ENCODE measurements around the gene TSLP.

TSLP gene

DNA sequence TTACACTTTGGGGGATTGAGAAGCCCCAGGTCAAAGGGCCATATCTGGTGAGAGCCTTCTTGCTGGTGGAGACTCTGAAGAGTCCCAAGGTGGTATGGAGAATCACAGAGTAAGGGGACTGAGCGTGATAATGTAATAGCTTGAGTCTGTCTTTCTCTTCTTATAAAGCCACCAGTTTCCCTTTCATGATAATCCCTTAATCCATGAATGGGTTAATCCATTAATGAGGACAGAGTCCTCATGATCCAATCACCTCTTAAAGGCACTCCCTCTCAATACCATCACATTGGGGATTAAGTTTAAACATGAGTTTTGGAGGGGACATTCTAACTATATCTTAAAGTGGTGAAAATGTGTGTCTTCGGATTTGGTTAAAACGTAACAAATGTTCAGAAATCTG, 42.2 kb downstream of the TSLP start:
- Histone ChIP-seq H3K4me1 (ENCODE audit: insufficient read depth, low read length) (no peaks in the 10 kb centered on the region), H3K4me3 (ENCODE audit: low read length) (no peak overlapping the region), H3K27me3 (ENCODE audit: insufficient read depth, low read length) (no peaks in the 10 kb centered on the region), H3K9me3 (ENCODE audit: low read length) (no peaks in the 10 kb centered on the region), H2AFZ (ENCODE audit: low read depth, low read length) (no peak overlapping the region), H3K36me3 (ENCODE audit: insufficient read depth, low read length) (peaks cover 64% of the 10 kb centered on the region)

- Histone ChIP-seq H3K27me3 (ENCODE audit: insufficient read depth, low read length) (no peaks in the 10 kb centered on the region), H3K4me1 (ENCODE audit: insufficient read depth, low read length) (no peaks in the 10 kb centered on the region), H2AFZ (ENCODE audit: low read depth, low read length) (no peak overlapping the region), H3K9me3 (ENCODE audit: low read length) (no peaks in the 10 kb centered on the region), H3K4me3 (ENCODE audit: low read length) (no peak overlapping the region), H3K36me3 (ENCODE audit: insufficient read depth, low read length) (peaks cover 67% of the 10 kb centered on the region)
Measured at GRCh38 chr5:111115229-111115628, 43.7 kb downstream of the TSLP start.

DNA sequence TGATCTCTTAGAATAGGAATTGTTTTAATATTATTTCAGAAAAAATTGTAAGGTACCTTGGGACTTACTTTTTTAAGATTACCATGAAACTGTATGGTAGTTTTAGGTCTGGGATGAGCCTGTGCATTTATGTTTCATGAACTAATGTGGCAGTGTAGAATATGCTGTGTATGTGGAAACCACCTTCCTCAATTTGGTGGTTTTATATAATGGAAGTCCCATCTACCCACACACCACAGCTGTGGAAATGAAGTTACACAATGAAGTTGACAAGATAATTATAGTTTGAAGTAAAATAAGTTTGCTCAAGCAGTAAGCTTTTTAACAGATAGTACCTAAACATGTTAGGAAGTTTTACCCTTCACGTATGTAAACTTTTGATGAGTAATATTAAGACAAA, 45.0 kb downstream of the TSLP start:
- Histone ChIP-seq H3K36me3 (ENCODE audit: insufficient read depth, low read length) (peaks cover 70% of the 10 kb centered on the region), H3K4me3 (ENCODE audit: low read length) (no peak overlapping the region), H2AFZ (ENCODE audit: low read depth, low read length) (no peak overlapping the region), H3K9me3 (ENCODE audit: low read length) (no peaks in the 10 kb centered on the region), H3K27me3 (ENCODE audit: insufficient read depth, low read length) (no peaks in the 10 kb centered on the region), H3K4me1 (ENCODE audit: insufficient read depth, low read length) (no peaks in the 10 kb centered on the region)

DNA sequence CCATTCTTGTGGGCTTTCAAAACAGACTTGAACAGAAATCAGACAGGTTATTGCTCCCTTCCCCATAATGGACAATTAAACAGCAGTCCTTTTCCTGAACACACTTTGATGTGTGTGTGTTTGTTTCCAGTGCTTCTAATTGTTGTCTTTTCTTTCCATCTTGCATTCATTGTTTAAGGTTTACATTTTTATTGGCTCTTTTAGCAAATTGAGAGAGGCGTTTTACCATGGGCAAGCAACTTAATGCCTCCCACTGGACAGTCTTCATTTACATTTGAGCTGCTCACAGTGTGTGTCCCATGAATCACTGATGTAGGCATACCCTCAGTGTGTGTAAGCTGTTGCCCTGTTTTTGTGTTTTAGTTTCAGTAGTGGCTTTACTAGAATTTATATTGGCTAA, 45.6 kb downstream of the TSLP start:
- no peak overlapping the region for H2AFZ ChIP-seq (ENCODE audit: low read depth, low read length)
- no peaks in the 10 kb centered on the region for H3K4me1 ChIP-seq (ENCODE audit: insufficient read depth, low read length)
- H3K36me3 ChIP-seq (ENCODE audit: insufficient read depth, low read length), result peaks cover 71% of the 10 kb centered on the region
- H3K4me3 ChIP-seq (ENCODE audit: low read length), result no peak overlapping the region
- H3K9me3 ChIP-seq (ENCODE audit: low read length), result no peaks in the 10 kb centered on the region
- H3K27me3 ChIP-seq (ENCODE audit: insufficient read depth, low read length), result no peaks in the 10 kb centered on the region

- H3K36me3 ChIP-seq (ENCODE audit: insufficient read depth, low read length), result peaks cover 69% of the 10 kb centered on the region
Measured at GRCh38 chr5:111119221-111119620, 47.7 kb downstream of the TSLP start.

DNA sequence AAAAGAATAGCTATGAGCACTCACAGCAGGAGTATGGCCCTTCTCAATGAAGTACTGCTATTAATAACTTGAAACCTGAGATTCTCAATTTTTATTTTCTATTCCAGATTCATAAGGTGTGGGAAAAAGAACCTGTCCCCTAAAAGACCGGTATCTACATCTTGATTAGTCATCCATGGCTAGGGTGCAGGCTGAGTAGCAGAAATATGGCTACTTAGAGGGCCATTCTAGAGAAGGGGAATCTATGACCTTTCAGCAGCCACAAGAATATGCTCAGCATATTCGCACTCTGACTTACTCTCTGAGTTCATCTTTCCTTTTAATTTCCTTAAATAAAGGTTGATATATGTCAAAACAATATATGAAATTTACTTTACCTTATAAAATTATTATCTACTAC, 48.3 kb downstream of the TSLP start:
- H2AFZ ChIP-seq (ENCODE audit: low read depth, low read length), result no peak overlapping the region
- H3K9me3 ChIP-seq (ENCODE audit: low read length), result no peaks in the 10 kb centered on the region
- H3K4me1 ChIP-seq (ENCODE audit: insufficient read depth, low read length), result no peaks in the 10 kb centered on the region
- H3K27me3 ChIP-seq (ENCODE audit: insufficient read depth, low read length), result no peaks in the 10 kb centered on the region
- H3K36me3 ChIP-seq (ENCODE audit: insufficient read depth, low read length), result peaks cover 68% of the 10 kb centered on the region
- no peak overlapping the region for H3K4me3 ChIP-seq (ENCODE audit: low read length)

More at GRCh38 chr5:111119221-111119620, 47.7 kb downstream of the TSLP start:
- Histone ChIP-seq H3K4me1 (ENCODE audit: insufficient read depth, low read length) (no peaks in the 10 kb centered on the region), H3K4me3 (ENCODE audit: low read length) (no peak overlapping the region), H2AFZ (ENCODE audit: low read depth, low read length) (no peak overlapping the region), H3K27me3 (ENCODE audit: insufficient read depth, low read length) (no peaks in the 10 kb centered on the region), H3K9me3 (ENCODE audit: low read length) (no peaks in the 10 kb centered on the region)

DNA sequence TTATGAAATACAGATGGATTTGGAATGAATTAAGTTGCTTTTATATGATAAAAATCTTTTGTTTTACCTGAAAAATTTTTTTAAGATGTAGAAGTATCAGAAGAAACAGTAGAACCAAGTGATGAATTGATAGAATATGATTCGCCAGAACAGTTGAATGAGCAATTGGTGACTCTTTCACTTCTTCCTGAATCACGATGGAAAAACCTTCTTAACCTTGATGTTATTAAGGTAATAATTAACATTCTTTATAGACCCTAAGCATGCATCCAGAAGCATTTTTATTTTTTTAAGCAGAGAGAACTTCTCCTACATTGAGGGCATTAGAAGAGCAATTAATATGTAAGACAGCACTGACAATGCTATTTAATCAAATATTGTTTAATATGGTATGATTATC, 49.4 kb downstream of the TSLP start:
- peaks cover 70% of the 10 kb centered on the region for H3K36me3 ChIP-seq (ENCODE audit: insufficient read depth, low read length)

DNA sequence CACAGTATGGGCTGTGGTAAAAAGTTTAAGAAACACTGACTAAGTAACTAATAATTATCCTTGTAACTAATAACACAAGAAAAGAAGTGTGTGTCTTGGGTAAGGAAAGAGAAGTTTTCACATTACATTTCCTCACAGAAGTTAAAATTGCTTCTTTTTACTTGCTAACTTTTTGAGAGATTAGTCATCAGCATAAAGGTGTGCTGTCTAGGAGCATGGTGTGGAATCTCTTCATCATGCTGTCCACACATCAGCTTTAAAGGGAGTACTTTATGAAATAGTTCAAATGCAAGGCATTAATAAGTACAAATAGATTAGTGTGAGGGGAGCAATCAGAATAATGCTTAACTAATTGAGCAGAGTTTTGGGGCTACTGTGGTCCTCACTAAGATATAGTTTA, 50.4 kb downstream of the TSLP start:
- Histone ChIP-seq H2AFZ (ENCODE audit: low read depth, low read length) (no peak overlapping the region), H3K9me3 (ENCODE audit: low read length) (no peaks in the 10 kb centered on the region), H3K4me3 (ENCODE audit: low read length) (no peak overlapping the region), H3K4me1 (ENCODE audit: insufficient read depth, low read length) (no peaks in the 10 kb centered on the region), H3K36me3 (ENCODE audit: insufficient read depth, low read length) (peaks cover 80% of the 10 kb centered on the region), H3K27me3 (ENCODE audit: insufficient read depth, low read length) (no peaks in the 10 kb centered on the region)

More for the DNA sequence above, 49.4 kb downstream of the TSLP start:
- no peaks in the 10 kb centered on the region for H3K4me1 ChIP-seq (ENCODE audit: insufficient read depth, low read length)
- H3K4me3 ChIP-seq (ENCODE audit: low read length), result no peak overlapping the region
- H3K27me3 ChIP-seq (ENCODE audit: insufficient read depth, low read length), result no peaks in the 10 kb centered on the region
- H3K9me3 ChIP-seq (ENCODE audit: low read length), result no peaks in the 10 kb centered on the region
- H2AFZ ChIP-seq (ENCODE audit: low read depth, low read length), result no peak overlapping the region

DNA sequence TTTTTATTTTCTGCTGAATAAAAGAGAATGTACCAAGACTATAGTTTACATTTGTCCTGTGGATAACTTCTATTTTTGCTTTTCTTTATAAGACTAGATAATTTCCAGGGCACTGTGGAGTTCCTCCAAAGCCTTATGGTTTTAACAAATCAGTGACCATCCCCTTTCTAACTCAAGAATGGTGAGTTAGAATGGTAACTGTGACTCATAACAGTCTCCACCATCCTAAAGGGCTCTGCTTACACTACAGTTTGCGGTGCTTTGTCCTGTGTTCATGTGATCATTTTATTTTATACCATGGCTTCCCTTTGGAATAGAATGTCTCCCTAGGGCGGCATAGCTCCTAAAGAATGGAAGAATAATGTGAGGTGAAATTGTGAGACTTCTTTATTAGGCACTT, 50.9 kb downstream of the TSLP start:
- Histone ChIP-seq H3K27me3 (ENCODE audit: insufficient read depth, low read length) (no peaks in the 10 kb centered on the region), H3K4me1 (ENCODE audit: insufficient read depth, low read length) (no peaks in the 10 kb centered on the region), H3K9me3 (ENCODE audit: low read length) (no peaks in the 10 kb centered on the region), H2AFZ (ENCODE audit: low read depth, low read length) (no peak overlapping the region), H3K4me3 (ENCODE audit: low read length) (no peak overlapping the region), H3K36me3 (ENCODE audit: insufficient read depth, low read length) (peaks cover 80% of the 10 kb centered on the region)

- H2AFZ ChIP-seq (ENCODE audit: low read depth, low read length), result no peak overlapping the region
- no peaks in the 10 kb centered on the region for H3K9me3 ChIP-seq (ENCODE audit: low read length)
- peaks cover 63% of the 10 kb centered on the region for H3K36me3 ChIP-seq (ENCODE audit: insufficient read depth, low read length)
Measured at GRCh38 chr5:111124793-111125192, 53.3 kb downstream of the TSLP start.

GRCh38 chr5:111126896-111127295, 55.4 kb downstream of the TSLP start:
- Histone ChIP-seq H3K36me3 (ENCODE audit: insufficient read depth, low read length) (peaks cover 42% of the 10 kb centered on the region), H3K27me3 (ENCODE audit: insufficient read depth, low read length) (no peaks in the 10 kb centered on the region), H3K4me3 (ENCODE audit: low read length) (no peak overlapping the region), H3K9me3 (ENCODE audit: low read length) (no peaks in the 10 kb centered on the region), H2AFZ (ENCODE audit: low read depth, low read length) (no peak overlapping the region), H3K4me1 (ENCODE audit: insufficient read depth, low read length) (peaks cover 3% of the 10 kb centered on the region)

More at GRCh38 chr5:111124793-111125192, 53.3 kb downstream of the TSLP start:
- no peaks in the 10 kb centered on the region for H3K27me3 ChIP-seq (ENCODE audit: insufficient read depth, low read length)
- no peak overlapping the region for H3K4me3 ChIP-seq (ENCODE audit: low read length)
- H3K4me1 ChIP-seq (ENCODE audit: insufficient read depth, low read length), result no peaks in the 10 kb centered on the region
